AG09319 (cell line): ENCODE results near the gene NUP42.

Experiments
- DNase-seq: peaks from one replicate; pipeline ENCODE4 v3.0.0-alpha.2; 2010; ENCODE audit warnings: low read depth; ENCODE audit errors: extremely low read depth
- CTCF ChIP-seq: IDR thresholded peaks from 2 replicates; pipeline ENCODE4 v1.5.1; 2011; ENCODE audit warnings: low read depth, mild to moderate bottlenecking, inconsistent platforms, low read length, moderate library complexity

NUP42 gene

GRCh38 chr7:23205577-23205908 lies 23.7 kb downstream of the NUP42 start:
- no peak for TF ChIP-seq CTCF
- no peak for DNase-seq

- no peak for TF ChIP-seq CTCF
- no peak for DNase-seq
Measured at GRCh38 chr7:23205909-23206767, 24.3 kb downstream of the NUP42 start.

- DNase-seq, result no peak
- no peak for TF ChIP-seq CTCF
Measured at GRCh38 chr7:23207021-23207420, 25.2 kb downstream of the NUP42 start.

GRCh38 chr7:23207884-23208283 lies 26.0 kb downstream of the NUP42 start:
- DNase-seq, result no peak
- TF ChIP-seq CTCF, result no peak

- no peak for DNase-seq
- no peak for TF ChIP-seq CTCF
Measured at GRCh38 chr7:23208316-23208715, 26.5 kb downstream of the NUP42 start.

- no peak for DNase-seq
Measured at GRCh38 chr7:23210506-23210905, 28.7 kb downstream of the NUP42 start.

GRCh38 chr7:23211589-23211988 lies 29.7 kb downstream of the NUP42 start:
- no peak for DNase-seq

More at GRCh38 chr7:23210506-23210905, 28.7 kb downstream of the NUP42 start:
- no peak for TF ChIP-seq CTCF

More at GRCh38 chr7:23211589-23211988, 29.7 kb downstream of the NUP42 start:
- TF ChIP-seq CTCF, result no peak
